ENCODE measurements around the gene FNDC10.

Gene FNDC10

DNA sequence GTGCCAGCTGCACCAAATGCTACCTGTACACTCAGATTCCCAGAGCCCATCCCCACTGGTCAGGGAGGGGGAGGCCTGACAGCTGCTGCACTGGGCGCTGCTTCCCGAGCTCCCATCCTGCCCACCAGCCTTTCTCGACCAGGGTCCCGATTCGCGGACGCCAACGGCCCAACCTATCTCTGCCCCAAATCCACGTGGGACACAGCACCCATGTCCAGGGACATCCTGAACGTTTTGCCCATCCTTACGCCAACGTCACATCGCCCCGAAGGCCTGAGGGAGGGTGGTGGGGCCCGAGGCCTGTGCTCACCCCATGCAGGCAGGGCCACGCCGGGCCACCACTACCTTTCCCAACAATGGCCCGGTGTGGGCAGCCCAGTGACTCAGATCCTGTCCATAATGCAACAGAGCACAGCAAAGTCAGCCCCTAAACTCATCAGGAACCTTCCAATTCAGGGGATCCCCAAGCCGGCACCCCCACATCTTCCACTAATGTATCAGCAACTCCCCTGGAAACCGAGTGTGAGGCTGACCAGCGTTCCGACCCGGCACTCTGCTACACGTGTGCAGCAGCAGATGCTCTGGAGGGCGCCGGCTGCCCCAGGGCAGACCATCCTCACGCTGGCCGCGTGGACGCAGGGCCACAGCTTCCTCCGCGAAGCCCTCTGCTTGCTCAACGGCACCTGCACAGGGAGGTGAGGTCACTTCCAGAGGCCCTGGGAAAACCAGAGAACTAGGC lies 48.2 kb downstream of the FNDC10 start:
- DNase-seq (ENCODE audit: insufficient read length) (no peak), FAIRE-seq (no peak)
- TF ChIP-seq TAF1 (IDR thresholded peaks at IDR 0.05; ENCODE audit: borderline replicate concordance, low read depth, low read length) (no peak), POLR2AphosphoS5 (IDR thresholded peaks at IDR 0.05; ENCODE audit: low read depth, low read length) (no peak), POLR2A (IDR thresholded peaks at IDR 0.05; ENCODE audit: low read depth, low read length) (no peak)

DNA sequence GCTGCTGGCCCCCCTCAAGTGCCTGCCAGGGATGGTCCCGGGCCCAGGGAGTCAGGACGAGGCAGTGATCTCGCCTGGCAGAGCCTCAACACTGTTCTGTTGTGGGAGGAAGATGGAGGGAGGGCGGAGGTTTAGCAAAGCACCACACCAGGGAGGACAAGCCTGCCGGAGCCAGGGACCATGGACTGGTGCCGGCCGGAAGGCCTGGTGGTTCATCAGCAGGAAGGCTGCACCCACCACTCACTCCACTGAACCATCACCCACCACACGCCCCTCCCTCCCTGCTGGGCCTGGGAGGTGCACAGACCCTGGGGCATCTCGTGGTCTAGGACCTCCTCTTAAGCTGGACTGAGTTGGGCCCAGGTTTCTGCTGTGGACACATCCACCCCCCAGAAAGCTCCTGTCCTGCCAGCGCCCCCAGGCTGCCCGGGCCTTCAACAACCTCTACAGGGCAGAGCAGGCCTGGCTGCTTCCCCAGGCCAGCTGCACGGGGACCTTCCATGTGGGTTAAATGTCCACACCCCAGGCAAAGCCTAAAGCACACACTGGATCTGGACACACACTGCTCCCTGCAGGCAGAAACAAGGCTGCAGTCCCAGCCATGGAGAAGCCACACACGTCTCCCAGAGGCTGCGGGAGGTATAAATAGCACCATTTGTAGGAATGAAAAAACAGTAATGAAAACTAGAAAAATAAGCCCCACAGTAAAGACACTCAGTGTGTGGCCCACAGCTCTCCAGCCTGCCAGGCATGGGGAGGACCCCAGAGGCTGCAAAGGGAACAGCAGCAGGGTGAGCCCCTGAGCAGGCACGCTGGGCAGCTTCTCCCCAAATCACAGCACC lies 49.1 kb downstream of the FNDC10 start:
- DNase-seq (ENCODE audit: insufficient read length) (no peak), FAIRE-seq (no peak)
- TF ChIP-seq TAF1 (IDR thresholded peaks at IDR 0.05; ENCODE audit: borderline replicate concordance, low read depth, low read length) (no peak), POLR2AphosphoS5 (IDR thresholded peaks at IDR 0.05; ENCODE audit: low read depth, low read length) (no peak), POLR2A (IDR thresholded peaks at IDR 0.05; ENCODE audit: low read depth, low read length) (no peak)

DNA sequence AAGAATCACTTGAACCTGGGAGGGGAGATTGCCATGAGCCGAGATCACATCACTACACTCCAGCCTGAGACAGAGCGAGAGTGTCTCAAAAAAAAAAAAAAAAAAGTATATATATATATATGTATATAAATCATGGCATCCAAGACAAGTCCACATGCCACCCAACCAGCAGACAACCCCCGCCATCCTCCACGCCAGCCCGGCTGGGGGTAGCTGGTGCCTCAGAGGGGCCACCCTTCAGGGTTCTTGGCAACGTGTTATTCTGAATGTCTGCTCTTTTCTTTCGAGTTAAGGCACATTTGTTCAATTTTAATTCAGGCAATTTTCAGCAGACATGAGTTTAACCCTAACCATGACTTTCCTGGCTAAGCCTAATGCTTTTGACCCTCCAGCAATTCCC lies 49.8 kb downstream of the FNDC10 start:
- FAIRE-seq (no peak), DNase-seq (ENCODE audit: insufficient read length) (no peak)
- TF ChIP-seq POLR2AphosphoS5 (IDR thresholded peaks at IDR 0.05; ENCODE audit: low read depth, low read length) (no peak), POLR2A (IDR thresholded peaks at IDR 0.05; ENCODE audit: low read depth, low read length) (no peak), TAF1 (IDR thresholded peaks at IDR 0.05; ENCODE audit: borderline replicate concordance, low read depth, low read length) (no peak)

DNA sequence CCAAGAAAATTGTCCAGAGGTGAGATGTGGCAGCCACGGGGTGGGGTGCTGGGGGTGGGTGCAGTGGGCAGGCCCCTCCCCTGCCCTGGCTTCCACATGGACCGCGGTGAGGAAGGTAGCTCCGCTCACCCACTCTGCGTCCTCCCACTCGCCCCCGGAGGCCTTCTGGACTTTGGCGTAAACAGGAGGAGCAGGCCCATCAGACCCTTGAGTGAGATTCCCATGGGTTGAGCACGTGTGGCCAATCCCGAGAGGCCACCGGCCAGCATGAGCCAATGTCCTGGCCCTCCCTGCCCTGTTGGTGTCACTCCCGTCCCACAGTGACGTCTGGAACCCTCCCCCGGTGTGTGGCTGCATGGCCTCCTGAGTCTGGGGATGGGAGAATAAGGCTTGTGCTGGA lies 51.3 kb downstream of the FNDC10 start:
- TF ChIP-seq POLR2A (IDR thresholded peaks at IDR 0.05; ENCODE audit: low read depth, low read length) (no peak), POLR2AphosphoS5 (IDR thresholded peaks at IDR 0.05; ENCODE audit: low read depth, low read length) (no peak), TAF1 (IDR thresholded peaks at IDR 0.05; ENCODE audit: borderline replicate concordance, low read depth, low read length) (no peak)
- FAIRE-seq: no peak
- DNase-seq (ENCODE audit: insufficient read length): no peak
